ENCODE results near the gene FOXA2.

DNA sequence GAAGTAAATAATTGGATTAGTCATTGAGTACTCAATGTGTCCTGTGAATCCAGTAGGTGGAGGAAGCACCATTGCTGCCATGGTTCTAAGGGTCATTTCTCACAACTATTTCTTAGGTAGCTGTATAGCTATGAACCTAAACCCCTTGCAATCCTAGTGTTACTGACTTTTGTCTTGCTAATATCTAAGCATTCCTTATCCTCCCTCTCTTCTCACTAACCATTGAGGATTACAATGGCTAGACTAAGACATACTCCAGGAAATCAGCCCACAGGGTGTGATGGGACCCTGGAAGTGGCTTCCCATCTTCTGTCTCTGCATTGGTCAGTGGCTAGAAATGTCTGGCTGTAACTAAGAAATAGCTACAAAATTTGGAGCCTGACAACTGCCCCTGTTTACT is 27.3 kb upstream of the FOXA2 start:
- TF ChIP-seq, protein P1, sequence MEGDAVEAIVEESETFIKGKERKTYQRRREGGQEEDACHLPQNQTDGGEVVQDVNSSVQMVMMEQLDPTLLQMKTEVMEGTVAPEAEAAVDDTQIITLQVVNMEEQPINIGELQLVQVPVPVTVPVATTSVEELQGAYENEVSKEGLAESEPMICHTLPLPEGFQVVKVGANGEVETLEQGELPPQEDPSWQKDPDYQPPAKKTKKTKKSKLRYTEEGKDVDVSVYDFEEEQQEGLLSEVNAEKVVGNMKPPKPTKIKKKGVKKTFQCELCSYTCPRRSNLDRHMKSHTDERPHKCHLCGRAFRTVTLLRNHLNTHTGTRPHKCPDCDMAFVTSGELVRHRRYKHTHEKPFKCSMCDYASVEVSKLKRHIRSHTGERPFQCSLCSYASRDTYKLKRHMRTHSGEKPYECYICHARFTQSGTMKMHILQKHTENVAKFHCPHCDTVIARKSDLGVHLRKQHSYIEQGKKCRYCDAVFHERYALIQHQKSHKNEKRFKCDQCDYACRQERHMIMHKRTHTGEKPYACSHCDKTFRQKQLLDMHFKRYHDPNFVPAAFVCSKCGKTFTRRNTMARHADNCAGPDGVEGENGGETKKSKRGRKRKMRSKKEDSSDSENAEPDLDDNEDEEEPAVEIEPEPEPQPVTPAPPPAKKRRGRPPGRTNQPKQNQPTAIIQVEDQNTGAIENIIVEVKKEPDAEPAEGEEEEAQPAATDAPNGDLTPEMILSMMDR (IDR thresholded peaks at IDR 0.05), result no peak
- no peak for TF ChIP-seq POLR2A (IDR thresholded peaks at IDR 0.05)

Measured in thyroid gland (tissue), 4 donors.